IMR-90 (cell line): ENCODE results near the gene ALG13. TPM values are rescaled to one million over a fixed set of nuclear protein-coding genes. Genes with fewer than 3 reads are reported as not detected.

Experiments used
- ATAC-seq: fragments of 200-7000 bp; cut with Tn5 transposase; 2 replicates; pipeline ENCODE4 v1.9.1; 2020; ENCODE audit warnings: low read depth, mild to moderate bottlenecking, moderate library complexity
- BruUV-seq: library from RNA; stranded (reverse); fragments of 400-500 nt; replicated peaks from 2 replicates; lab custom pipeline; 2021; lab: Mats Ljungman, UMichigan
- CTCF ChIA-PET: fragments of 300-600 bp; formaldehyde crosslinking; extraction: SDS; loops from one replicate; lab custom pipeline; 2021; ENCODE audit warnings: antibody characterized with exemption; lab: Yijun Ruan, JAX
- POLR2A ChIA-PET: fragments of 300-600 bp; sonication (Branson Sonifier 250); formaldehyde crosslinking; loops from one replicate; lab custom pipeline; 2022; ENCODE audit warnings: antibody characterized with exemption; ENCODE audit not compliant: unreplicated experiment; lab: Charles Lee
- DNase-seq: peaks from one replicate; pipeline ENCODE4 v3.0.0; 2013
- H2AFZ ChIP-seq: replicated peaks from 2 replicates; pipeline ENCODE3; 2013; ENCODE audit warnings: low read length, mild to moderate bottlenecking; ENCODE audit not compliant: poor library complexity
- H2AK5ac ChIP-seq: 2 replicates; pipeline ENCODE4 v1.6.1; 2013; ENCODE audit warnings: low read depth, low read length, inconsistent platforms
- H2AK9ac ChIP-seq: replicated peaks from 2 replicates; pipeline ENCODE3; 2013; ENCODE audit warnings: mild to moderate bottlenecking, low read depth, low read length, moderate library complexity; ENCODE audit not compliant: poor library complexity
- H2BK120ac ChIP-seq: 2 replicates; pipeline ENCODE4 v1.6.1; 2013; ENCODE audit warnings: low read depth, low read length, inconsistent platforms
- H2BK15ac ChIP-seq: 3 replicates; pipeline ENCODE4 v1.6.1; 2013; ENCODE audit warnings: low read depth, low read length, inconsistent platforms
- H2BK20ac ChIP-seq: 2 replicates; pipeline ENCODE4 v1.6.1; 2013; ENCODE audit warnings: low read depth, mild to moderate bottlenecking, inconsistent platforms, low read length, moderate library complexity
- H2BK5ac ChIP-seq: 2 replicates; pipeline ENCODE4 v1.6.1; 2013; ENCODE audit warnings: mild to moderate bottlenecking, low read depth, low read length, inconsistent platforms; ENCODE audit not compliant: poor library complexity, severe bottlenecking
- H3K14ac ChIP-seq: replicated peaks from 2 replicates; pipeline ENCODE4 v1.6.1; 2013; ENCODE audit warnings: low read depth, low read length, inconsistent platforms
- H3K18ac ChIP-seq: 2 replicates; pipeline ENCODE4 v1.6.1; 2013; ENCODE audit warnings: low read depth, low read length, control low read depth
- H3K23ac ChIP-seq: 2 replicates; pipeline ENCODE4 v1.6.1; 2013; ENCODE audit warnings: low read depth, low read length, inconsistent platforms
- H3K27ac ChIP-seq: 2 replicates; pipeline ENCODE4 v1.5.1; 2013; ENCODE audit warnings: mild to moderate bottlenecking, control low read depth, low read length; ENCODE audit not compliant: insufficient read depth
- H3K27me3 ChIP-seq: 2 replicates; pipeline ENCODE4 v1.6.1; 2013; ENCODE audit warnings: low read length; ENCODE audit not compliant: control insufficient read depth, insufficient read depth
- H3K36me3 ChIP-seq: 2 replicates; pipeline ENCODE4 v1.6.1; 2013; ENCODE audit warnings: low read length, mixed read lengths; ENCODE audit not compliant: control insufficient read depth, insufficient read depth
- H3K4ac ChIP-seq: 2 replicates; pipeline ENCODE4 v1.6.1; 2013; ENCODE audit warnings: low read depth, low read length, inconsistent platforms
- H3K4me1 ChIP-seq: 2 replicates; pipeline ENCODE4 v1.6.1; 2013; ENCODE audit warnings: low read length, mixed read lengths; ENCODE audit not compliant: control insufficient read depth, insufficient read depth
- H3K4me2 ChIP-seq: 2 replicates; pipeline ENCODE4 v1.6.1; 2013; ENCODE audit warnings: low read depth, mild to moderate bottlenecking, control low read depth, low read length, moderate library complexity
- H3K4me3 ChIP-seq: 2 replicates; pipeline ENCODE4 v1.5.1; 2013; ENCODE audit warnings: low read depth, mild to moderate bottlenecking, control low read depth, low read length, moderate library complexity; ENCODE audit not compliant: insufficient read depth
- H3K56ac ChIP-seq: 2 replicates; pipeline ENCODE4 v1.6.1; 2013; ENCODE audit warnings: low read length, inconsistent platforms; ENCODE audit not compliant: insufficient read depth; ENCODE audit errors: extremely low read depth
- H3K79me1 ChIP-seq, 2 experiments: 2 replicates each; pipeline ENCODE4 v1.6.1; 2013; ENCODE audit warnings: low read length in 2 of 2, inconsistent platforms in 1 of 2, low read depth in 1 of 2
- H3K9ac ChIP-seq: 2 replicates; pipeline ENCODE4 v1.6.1; 2013; ENCODE audit warnings: low read depth, low read length, control low read depth
- H3K9me1 ChIP-seq: 2 replicates; pipeline ENCODE4 v1.6.1; 2013; ENCODE audit warnings: low read length, inconsistent platforms; ENCODE audit not compliant: insufficient read depth
- H3K9me3 ChIP-seq: 2 replicates; pipeline ENCODE4 v1.6.1; 2013; ENCODE audit warnings: low read length; ENCODE audit not compliant: control insufficient read depth, insufficient read depth
- H4K20me1 ChIP-seq: 2 replicates; pipeline ENCODE4 v1.6.1; 2013; ENCODE audit warnings: low read length, inconsistent platforms; ENCODE audit not compliant: insufficient read depth
- H4K5ac ChIP-seq: 2 replicates; pipeline ENCODE4 v1.6.1; 2013; ENCODE audit warnings: mild to moderate bottlenecking, low read depth, low read length, control low read depth
- H4K8ac ChIP-seq, 2 experiments: 2 replicates each; pipeline ENCODE4 v1.6.1; 2013; ENCODE audit warnings: low read depth in 2 of 2, low read length in 2 of 2, control low read depth in 1 of 2, inconsistent platforms in 1 of 2
- H4K91ac ChIP-seq: 2 replicates; pipeline ENCODE4 v1.6.1; 2013; ENCODE audit warnings: low read depth, low read length, inconsistent platforms; ENCODE audit not compliant: insufficient read depth
- BHLHE40 ChIP-seq: fragments of 150-350 bp; IDR thresholded peaks from 2 replicates; pipeline ENCODE4 v1.6.1; 2016; ENCODE audit warnings: mild to moderate bottlenecking, low read depth, low read length
- CHD1 ChIP-seq: IDR thresholded peaks from 2 replicates; pipeline ENCODE4 v1.6.1; 2012; ENCODE audit warnings: low read depth, low read length, improper control_type of control experiment
- FOS ChIP-seq: fragments of 150-350 bp; IDR thresholded peaks from 2 replicates; pipeline ENCODE4 v1.6.1; 2016; ENCODE audit warnings: low read depth, low read length
- MAFK ChIP-seq: IDR thresholded peaks from 2 replicates; pipeline ENCODE4 v1.6.1; 2012; ENCODE audit warnings: low read depth, low read length, improper control_type of control experiment
- MAZ ChIP-seq: IDR thresholded peaks from 2 replicates; pipeline ENCODE4 v1.6.1; 2012; ENCODE audit warnings: low read depth, mild to moderate bottlenecking, low read length, improper control_type of control experiment, moderate library complexity, borderline replicate concordance
- MXI1 ChIP-seq: IDR thresholded peaks from 2 replicates; pipeline ENCODE4 v1.6.1; 2012; ENCODE audit warnings: low read depth, mild to moderate bottlenecking, low read length, moderate library complexity, borderline replicate concordance
- POLR2A ChIP-seq: IDR thresholded peaks from 2 replicates; pipeline ENCODE4 v1.6.1; 2012; ENCODE audit warnings: mild to moderate bottlenecking, low read depth, low read length
- RAD21 ChIP-seq: IDR thresholded peaks from 2 replicates; pipeline ENCODE4 v1.6.1; 2012; ENCODE audit warnings: low read length, improper control_type of control experiment
- RCOR1 ChIP-seq: IDR thresholded peaks from 2 replicates; pipeline ENCODE4 v1.6.1; 2012; ENCODE audit warnings: mild to moderate bottlenecking, low read length, improper control_type of control experiment; ENCODE audit not compliant: insufficient replicate concordance
- RFX5 ChIP-seq: IDR thresholded peaks from 2 replicates; pipeline ENCODE4 v1.8.0; 2012; ENCODE audit warnings: low read depth, mild to moderate bottlenecking, low read length, moderate library complexity
- WGBS, 2 experiments: methylation state at CpG; one replicate each; pipeline versions ENCODE4 v1.1.5 to v1.1.7; 2013; ENCODE audit warnings: missing lambda C conversion rate in 2 of 2; ENCODE audit not compliant: insufficient read length in 1 of 2; ENCODE audit errors: extremely low coverage in 2 of 2; 5-methylcytosine and 5-hydroxymethylcytosine counted together
- dilution Hi-C: fragments of 300-500 bp; cut with HindIII; formaldehyde crosslinking; loops from one replicate; pipeline ENCODE4 v1.14.3; 2018; ENCODE audit warnings: low sequenced_read_pairs; ENCODE audit not compliant: unreplicated experiment
- in situ Hi-C: fragments of 300-500 bp; cut with MboI; formaldehyde crosslinking; loops from 3 replicates; pipeline ENCODE4 v1.14.3; 2019; ENCODE audit warnings: low sequenced_read_pairs, inconsistent platforms, mixed read lengths
- intact Hi-C: fragments of 100-400 bp; cut with micrococcal nuclease; formaldehyde crosslinking; loops from 2 replicates; pipeline ENCODE4 v1.10.0; 2022
- polyA plus RNA-seq, 3 experiments: library from polyadenylated mRNA; depleted of rRNA; stranded (reverse); fragments of >200 nt; gene quantifications; 2 replicates each; pipeline ENCODE4 v1.2.3, GENCODE V29; 2012; ENCODE audit warnings: low replicate concordance in 1 of 3
- total RNA-seq: library from RNA; depleted of rRNA; stranded (reverse); fragments of >200 nt; gene quantifications from 2 replicates; pipeline ENCODE4 v1.2.3, GENCODE V29; 2012
- TF ChIP-seq, protein P1 (sequence below): fragments of 150-350 bp; IDR thresholded peaks from 2 replicates; pipeline ENCODE4 v1.6.1; 2016; ENCODE audit warnings: low read depth, mild to moderate bottlenecking, low read length, moderate library complexity, borderline replicate concordance
- TF ChIP-seq, protein P2 (sequence below): fragments of 150-350 bp; IDR thresholded peaks from 2 replicates; pipeline ENCODE4 v1.6.1; 2017; ENCODE audit warnings: mild to moderate bottlenecking, antibody characterized with exemption, low read length, low read depth

Gene ALG13
- total and polyA plus RNA-seq, 2 of the 4 experiments (the other 2 are of a cell fraction) = 42.7 to 54.0 TPM

DNA sequence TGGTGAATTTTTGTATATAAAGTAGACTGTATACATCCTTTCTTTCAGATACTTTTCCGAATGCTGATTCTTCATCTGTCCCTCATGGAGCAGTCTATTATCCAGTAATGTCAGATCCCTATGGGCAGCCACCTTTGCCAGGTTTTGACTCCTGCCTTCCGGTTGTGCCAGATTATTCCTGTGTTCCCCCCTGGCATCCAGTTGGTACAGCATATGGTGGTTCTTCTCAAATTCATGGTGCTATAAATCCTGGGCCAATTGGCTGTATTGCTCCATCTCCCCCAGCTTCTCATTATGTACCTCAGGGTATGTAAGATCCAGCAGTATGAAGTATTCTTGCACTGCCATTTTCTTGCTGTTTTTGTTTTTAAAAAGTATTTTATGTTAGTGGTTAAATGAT, 78.7 kb downstream of the ALG13 start:
- WGBS, 2 experiments = 100% methylated on average over 1 of the region's 2 CpGs; no CpG with 5 or more reads in 1 of the 2 experiments
- Histone ChIP-seq H4K8ac (no peak overlapping the region), H3K4me1 (no peaks in the 10 kb centered on the region), H3K4me2 (no peak overlapping the region), H4K5ac (no peak overlapping the region), H3K4ac (no peak overlapping the region), H3K14ac (no peak overlapping the region), H3K79me1 (no peaks in the 10 kb centered on the region), H3K18ac (no peak overlapping the region), H2BK5ac (no peak overlapping the region), H2BK120ac (no peak overlapping the region), H2AK5ac (no peak overlapping the region), H2BK15ac (no peak overlapping the region), H2BK20ac (no peak overlapping the region), H3K9me1 (no peaks in the 10 kb centered on the region), H2AFZ (no peak overlapping the region), H3K56ac (no peak overlapping the region), H3K27ac (no peak overlapping the region), H3K36me3 (0 out of 2 replicates have a peak, but pooled peaks cover 1% of the 10 kb centered on the region), H2AK9ac (no peak overlapping the region), H4K20me1 (no peaks in the 10 kb centered on the region), H3K27me3 (no peaks in the 10 kb centered on the region; the same call in 1 of the 2 replicates), H3K23ac (no peak overlapping the region), H3K9ac (no peak overlapping the region), H3K4me3 (no peak overlapping the region), H3K9me3 (no peaks in the 10 kb centered on the region), H4K91ac (no peak overlapping the region)
- ChIA-PET CTCF (no interaction called here), POLR2A (no interaction called here)
- no TSS peak for BruUV-seq
- DNase-seq = no peak
- TF ChIP-seq FOS (no peak), MAZ (no peak), RAD21 (no peak), MAFK (no peak), POLR2A (no peak), RFX5 (no peak), CHD1 (no peak), BHLHE40 (no peak), MXI1 (no peak), RCOR1 (no peak)
- TF ChIP-seq, protein P1, sequence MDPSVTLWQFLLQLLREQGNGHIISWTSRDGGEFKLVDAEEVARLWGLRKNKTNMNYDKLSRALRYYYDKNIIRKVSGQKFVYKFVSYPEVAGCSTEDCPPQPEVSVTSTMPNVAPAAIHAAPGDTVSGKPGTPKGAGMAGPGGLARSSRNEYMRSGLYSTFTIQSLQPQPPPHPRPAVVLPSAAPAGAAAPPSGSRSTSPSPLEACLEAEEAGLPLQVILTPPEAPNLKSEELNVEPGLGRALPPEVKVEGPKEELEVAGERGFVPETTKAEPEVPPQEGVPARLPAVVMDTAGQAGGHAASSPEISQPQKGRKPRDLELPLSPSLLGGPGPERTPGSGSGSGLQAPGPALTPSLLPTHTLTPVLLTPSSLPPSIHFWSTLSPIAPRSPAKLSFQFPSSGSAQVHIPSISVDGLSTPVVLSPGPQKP = no peak
- TF ChIP-seq, protein P2, sequence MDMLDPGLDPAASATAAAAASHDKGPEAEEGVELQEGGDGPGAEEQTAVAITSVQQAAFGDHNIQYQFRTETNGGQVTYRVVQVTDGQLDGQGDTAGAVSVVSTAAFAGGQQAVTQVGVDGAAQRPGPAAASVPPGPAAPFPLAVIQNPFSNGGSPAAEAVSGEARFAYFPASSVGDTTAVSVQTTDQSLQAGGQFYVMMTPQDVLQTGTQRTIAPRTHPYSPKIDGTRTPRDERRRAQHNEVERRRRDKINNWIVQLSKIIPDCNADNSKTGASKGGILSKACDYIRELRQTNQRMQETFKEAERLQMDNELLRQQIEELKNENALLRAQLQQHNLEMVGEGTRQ = no peak
- no peak for ATAC-seq
- dilution Hi-C loops (no loop called here), in situ Hi-C loops (no loop called here), intact Hi-C loops (no loop called here)
